ENCODE measurements around the gene ACTG1. TPM values are rescaled to one million over a fixed set of nuclear protein-coding genes. Genes with fewer than 3 reads are reported as not detected.

The ACTG1 gene
- total RNA-seq, 1 donor: 10,242 TPM

DNA sequence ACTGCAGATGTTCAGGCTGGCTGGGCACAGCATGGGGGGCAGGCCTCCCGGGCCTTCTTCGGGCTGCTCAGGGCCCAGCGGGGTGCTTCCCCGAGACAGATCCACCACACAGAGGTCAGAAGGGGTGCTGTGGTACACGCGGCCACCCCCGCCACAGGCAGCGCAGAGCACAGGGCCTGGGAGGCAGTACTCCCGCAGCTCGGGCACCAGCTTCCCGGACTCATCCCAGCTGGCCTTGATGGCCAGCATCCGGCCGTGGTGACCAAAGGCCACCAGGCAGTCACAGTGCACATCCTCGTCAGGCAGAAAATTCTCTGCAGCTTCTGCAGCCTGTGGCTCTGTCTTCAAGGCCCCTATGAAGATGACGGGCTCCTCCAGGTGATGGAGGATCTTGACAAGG lies 37.7 kb upstream of the ACTG1 start:
- H3K4me3 ChIP-seq (ENCODE audit: low read depth, low read length): no peak overlapping the region
- DNase-seq (ENCODE audit: low read depth): no peak
- TF ChIP-seq, protein P1, sequence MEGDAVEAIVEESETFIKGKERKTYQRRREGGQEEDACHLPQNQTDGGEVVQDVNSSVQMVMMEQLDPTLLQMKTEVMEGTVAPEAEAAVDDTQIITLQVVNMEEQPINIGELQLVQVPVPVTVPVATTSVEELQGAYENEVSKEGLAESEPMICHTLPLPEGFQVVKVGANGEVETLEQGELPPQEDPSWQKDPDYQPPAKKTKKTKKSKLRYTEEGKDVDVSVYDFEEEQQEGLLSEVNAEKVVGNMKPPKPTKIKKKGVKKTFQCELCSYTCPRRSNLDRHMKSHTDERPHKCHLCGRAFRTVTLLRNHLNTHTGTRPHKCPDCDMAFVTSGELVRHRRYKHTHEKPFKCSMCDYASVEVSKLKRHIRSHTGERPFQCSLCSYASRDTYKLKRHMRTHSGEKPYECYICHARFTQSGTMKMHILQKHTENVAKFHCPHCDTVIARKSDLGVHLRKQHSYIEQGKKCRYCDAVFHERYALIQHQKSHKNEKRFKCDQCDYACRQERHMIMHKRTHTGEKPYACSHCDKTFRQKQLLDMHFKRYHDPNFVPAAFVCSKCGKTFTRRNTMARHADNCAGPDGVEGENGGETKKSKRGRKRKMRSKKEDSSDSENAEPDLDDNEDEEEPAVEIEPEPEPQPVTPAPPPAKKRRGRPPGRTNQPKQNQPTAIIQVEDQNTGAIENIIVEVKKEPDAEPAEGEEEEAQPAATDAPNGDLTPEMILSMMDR (IDR thresholded peaks at IDR 0.05; ENCODE audit: insufficient read depth, low read depth, low read length): no peak

- H3K4me3 ChIP-seq (ENCODE audit: low read depth, low read length): no peak overlapping the region
- TF ChIP-seq, protein P1 (IDR thresholded peaks at IDR 0.05; ENCODE audit: insufficient read depth, low read depth, low read length): no peak
- no peak for DNase-seq (ENCODE audit: low read depth)
Observed at GRCh38 chr17:81549826-81550225, 37.2 kb upstream of the ACTG1 start.

- H3K4me3 ChIP-seq (ENCODE audit: low read depth, low read length): no peak overlapping the region
- no peak for DNase-seq (ENCODE audit: low read depth)
- TF ChIP-seq, protein P1 (IDR thresholded peaks at IDR 0.05; ENCODE audit: insufficient read depth, low read depth, low read length): no peak
Observed at GRCh38 chr17:81549031-81549557, 36.5 kb upstream of the ACTG1 start.

- TF ChIP-seq, protein P1 (IDR thresholded peaks at IDR 0.05; ENCODE audit: insufficient read depth, low read depth, low read length): no peak
- no peak for DNase-seq (ENCODE audit: low read depth)
- H3K4me3 ChIP-seq (ENCODE audit: low read depth, low read length): no peak overlapping the region
Observed at GRCh38 chr17:81547614-81547982, 35.0 kb upstream of the ACTG1 start.

GRCh38 chr17:81546906-81547613 lies 34.5 kb upstream of the ACTG1 start:
- no peak for DNase-seq (ENCODE audit: low read depth)
- TF ChIP-seq, protein P1 (IDR thresholded peaks at IDR 0.05; ENCODE audit: insufficient read depth, low read depth, low read length): no peak

DNA sequence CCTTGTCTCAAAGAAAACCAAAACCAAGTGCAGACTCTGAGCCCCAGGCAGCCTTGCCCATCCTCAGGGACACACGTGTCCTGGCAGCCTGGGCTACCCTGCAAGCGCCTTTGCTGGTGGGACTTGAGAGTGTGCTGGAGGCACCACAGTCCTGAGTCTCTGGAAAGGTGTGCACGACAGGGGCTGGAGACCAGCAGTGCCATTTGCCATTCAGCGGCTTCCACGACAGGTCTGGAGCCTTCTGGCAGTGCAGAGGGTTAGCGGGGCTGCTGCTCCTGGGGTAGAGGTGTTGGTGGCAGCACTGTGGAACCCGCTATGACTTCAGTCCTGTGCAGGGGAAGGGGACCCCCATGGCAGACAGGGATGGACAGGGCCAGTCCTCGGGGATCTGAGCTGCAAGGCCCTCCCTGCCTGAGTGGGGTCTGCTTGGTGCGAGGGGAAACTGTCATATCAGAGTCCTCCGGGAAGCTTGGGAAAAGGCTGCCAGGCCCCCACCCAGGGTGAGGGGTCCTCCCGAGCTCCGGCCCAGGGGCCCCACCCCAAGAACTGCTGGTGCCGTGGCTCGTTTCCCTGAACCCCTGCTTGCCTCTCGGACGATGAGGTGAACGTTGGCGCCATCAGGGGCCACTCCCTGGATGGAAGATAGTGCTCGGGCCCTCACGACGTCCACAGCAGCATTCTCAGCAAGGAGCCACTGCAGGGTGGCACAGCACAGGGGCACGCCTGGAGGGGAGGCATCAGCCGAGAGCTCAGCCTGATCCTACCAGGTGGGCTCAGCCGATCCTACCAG lies 32.8 kb upstream of the ACTG1 start:
- no peak for DNase-seq (ENCODE audit: low read depth)
- no peak overlapping the region for H3K4me3 ChIP-seq (ENCODE audit: low read depth, low read length)
- TF ChIP-seq, protein P1 (IDR thresholded peaks at IDR 0.05; ENCODE audit: insufficient read depth, low read depth, low read length): no peak

More at GRCh38 chr17:81546906-81547613, 34.5 kb upstream of the ACTG1 start:
- H3K4me3 ChIP-seq (ENCODE audit: low read depth, low read length): no peak overlapping the region
